Neutrophil (primary cell): ENCODE data around the gene MOGAT1.
A peak's percentile ranks its signal among the peaks of the same experiment; 100 is the strongest.

Source experiments
- H3K27ac ChIP-seq: fragments of 200-600 bp; sonication (generic); 2 replicates; pipeline ENCODE4 v1.5.1; 2016; ENCODE audit warnings: mild to moderate bottlenecking, moderate library complexity
- H3K27me3 ChIP-seq: fragments of 200-600 bp; sonication (generic); 2 replicates; pipeline ENCODE4 v1.6.0; 2016; ENCODE audit warnings: mild to moderate bottlenecking
- H3K36me3 ChIP-seq: fragments of 200-600 bp; sonication (generic); 2 replicates; pipeline ENCODE4 v1.5.1; 2017
- H3K4me1 ChIP-seq, 2 experiments: fragments of 200-600 bp in 1 of 2; sonication (generic) in 1 of 2; 1 replicate in 1 of 2; 2 replicates in 1 of 2; pipeline versions ENCODE4 v1.5.1 to v1.6.1; 2013 to 2016; ENCODE audit warnings: low read depth in 1 of 2, low read length in 1 of 2, mild to moderate bottlenecking in 1 of 2, moderate library complexity in 1 of 2; ENCODE audit not compliant: control insufficient read depth in 1 of 2, insufficient read depth in 1 of 2
- H3K4me3 ChIP-seq, 2 experiments: fragments of 200-600 bp in 1 of 2; sonication (generic) in 1 of 2; 1 replicate in 1 of 2; 2 replicates in 1 of 2; pipeline ENCODE4 v1.5.1; 2013 to 2016; ENCODE audit warnings: low read depth in 1 of 2, low read length in 1 of 2, mild to moderate bottlenecking in 1 of 2, moderate library complexity in 1 of 2
- H3K9me3 ChIP-seq: fragments of 200-600 bp; sonication (generic); 2 replicates; pipeline ENCODE4 v1.5.1; 2016
- CTCF ChIP-seq: fragments of 200-600 bp; sonication (generic); IDR thresholded peaks from 2 replicates; pipeline ENCODE4 v1.5.1; 2016; ENCODE audit warnings: antibody characterized with exemption

MOGAT1 gene

GRCh38 chr2:222663479-222663878, 8.0 kb upstream of the MOGAT1 start:
- Histone ChIP-seq H3K4me3 (no peak overlapping the region), H3K36me3 (no peaks in the 10 kb centered on the region), H3K27me3 (no peaks in the 10 kb centered on the region), H3K4me1 (peaks cover 50 to 60% of the 10 kb centered on the region in 2 experiments), H3K27ac (peak overlapping the region; percentile 54), H3K9me3 (no peaks in the 10 kb centered on the region)
- TF ChIP-seq CTCF = no peak

- peaks cover 76 to 86% of the 10 kb centered on the region in 2 experiments for H3K4me1 ChIP-seq
- H3K27ac ChIP-seq = peak overlapping the region; percentile 84
- peak overlapping the region in 1 of 2 experiments; percentile 12 for H3K4me3 ChIP-seq
- H3K36me3 ChIP-seq = no peaks in the 10 kb centered on the region
- no peak for TF ChIP-seq CTCF
- no peaks in the 10 kb centered on the region for H3K9me3 ChIP-seq
- H3K27me3 ChIP-seq = peaks cover 19% of the 10 kb centered on the region
Measured at GRCh38 chr2:222668494-222669154, 2.8 kb upstream of the MOGAT1 start.

- Histone ChIP-seq H3K27ac (peak overlapping the region; percentile 84), H3K36me3 (no peaks in the 10 kb centered on the region), H3K4me1 (peaks cover 69 to 79% of the 10 kb centered on the region in 2 experiments), H3K9me3 (no peaks in the 10 kb centered on the region), H3K27me3 (peaks cover 27% of the 10 kb centered on the region), H3K4me3 (no peak overlapping the region)
- TF ChIP-seq CTCF = no peak
Measured at GRCh38 chr2:222669353-222669752, 2.1 kb upstream of the MOGAT1 start.

GRCh38 chr2:222670191-222671038, 1.0 kb upstream of the MOGAT1 start:
- H3K4me3 ChIP-seq = peak overlapping the region in 1 of 2 experiments; percentile 70
- H3K9me3 ChIP-seq = no peaks in the 10 kb centered on the region
- no peaks in the 10 kb centered on the region for H3K36me3 ChIP-seq
- peaks cover 33% of the 10 kb centered on the region for H3K27me3 ChIP-seq
- peaks cover 61 to 70% of the 10 kb centered on the region in 2 experiments for H3K4me1 ChIP-seq
- no peak overlapping the region for H3K27ac ChIP-seq
- TF ChIP-seq CTCF = no peak

- no peak overlapping the region for H3K27ac ChIP-seq
- peaks cover 51 to 55% of the 10 kb centered on the region in 2 experiments for H3K4me1 ChIP-seq
- H3K27me3 ChIP-seq = peaks cover 49% of the 10 kb centered on the region
- no peaks in the 10 kb centered on the region for H3K36me3 ChIP-seq
- no peaks in the 10 kb centered on the region for H3K9me3 ChIP-seq
- no peak for TF ChIP-seq CTCF
- H3K4me3 ChIP-seq = peak overlapping the region; percentile 63 to 70
Measured at GRCh38 chr2:222672068-222672401, 577 bp downstream of the MOGAT1 start.
